Left forelimb (tissue), 1 donor: ENCODE measurements around the gene RPS6KB2.
A peak's percentile ranks its signal among the peaks of the same experiment; 100 is the strongest.
"Not testable (repeated sequence)": the region's sequence is repeated elsewhere in the genome, so short reads cannot be mapped to it uniquely, and the experiment has no call there.

Experiments used
- DNase-seq: peaks from one replicate; pipeline ENCODE4 v3.0.0-alpha.2; 2018; ENCODE audit warnings: low spot score

Gene RPS6KB2

GRCh38 chr11:67442504-67443404 lies 14.5 kb downstream of the RPS6KB2 start:
- no peak for DNase-seq

- DNase-seq, result no peak
These were observed 17.2 kb downstream of the RPS6KB2 start for GRCh38 chr11:67445515-67445914.

- DNase-seq, result no peak
These were observed 19.9 kb downstream of the RPS6KB2 start for GRCh38 chr11:67448220-67448609.

DNA sequence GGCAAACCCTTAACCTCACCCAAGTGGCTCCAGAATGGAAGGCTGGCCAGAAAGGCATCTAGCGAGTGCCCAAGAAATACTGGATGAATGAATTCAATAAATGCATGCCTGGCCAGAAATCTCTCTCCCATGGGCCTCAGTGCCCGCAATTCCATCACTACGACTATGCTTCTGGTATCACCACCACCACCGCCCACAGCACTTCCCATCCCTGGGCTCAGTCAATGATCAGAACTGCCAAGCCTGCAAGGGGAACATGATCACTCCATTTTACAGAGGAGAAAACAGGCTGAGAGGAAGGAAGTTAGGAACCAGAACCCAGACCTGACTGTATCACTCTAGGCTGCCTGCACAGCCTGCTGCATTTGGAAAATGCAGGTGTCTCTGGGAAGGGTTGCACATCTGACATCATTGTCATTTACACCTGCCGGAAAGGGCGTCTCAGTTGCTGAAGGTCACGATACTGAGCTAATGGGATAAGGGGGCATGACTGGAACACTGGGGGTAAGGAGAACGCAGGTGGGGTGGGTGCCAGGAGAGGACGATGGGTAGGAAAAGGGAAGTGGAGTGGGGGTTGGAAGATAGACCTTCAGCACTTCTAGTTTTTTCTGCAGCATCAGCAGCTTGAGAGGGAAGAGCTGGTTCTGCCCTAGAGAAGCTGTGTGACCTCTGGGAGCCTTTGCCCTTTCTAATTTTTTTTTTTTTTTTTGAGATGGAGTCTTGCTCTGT lies 21.0 kb downstream of the RPS6KB2 start:
- DNase-seq, result no peak

- no peak for DNase-seq
These were observed 22.7 kb downstream of the RPS6KB2 start for GRCh38 chr11:67450796-67451657.

DNA sequence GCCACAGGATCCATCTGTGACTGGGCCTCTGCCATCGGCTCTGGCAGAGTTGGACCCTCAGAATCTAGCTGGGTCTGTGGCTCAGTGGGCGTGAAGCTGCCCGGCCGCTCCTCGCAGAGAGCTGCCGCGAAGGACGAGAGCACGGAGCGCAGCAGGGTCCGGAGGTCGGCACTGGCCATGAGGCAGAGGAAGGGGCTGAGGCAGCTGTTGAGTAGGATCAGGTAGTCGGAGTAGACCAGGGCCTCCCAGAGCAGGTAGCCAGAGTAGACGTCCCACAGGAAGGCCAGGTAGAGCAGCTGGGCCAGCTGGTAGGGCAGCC lies 23.3 kb downstream of the RPS6KB2 start:
- no peak for DNase-seq

GRCh38 chr11:67452141-67452952 lies 24.1 kb downstream of the RPS6KB2 start, which contains the start of gene GPR152:
Gene GPR152 (minus strand): TSS chr11:67452729. CDS start chr11:67452724, 5 bp downstream.
- no peak for DNase-seq

GRCh38 chr11:67453816-67454732 lies 25.8 kb downstream of the RPS6KB2 start:
- DNase-seq, result no peak

- no peak for DNase-seq
These were observed 26.8 kb downstream of the RPS6KB2 start, which contains the start of gene CABP4 for GRCh38 chr11:67455054-67455453. Gene CABP4 (plus strand): TSS chr11:67455354. CDS start chr11:67455424, 70 bp downstream.

DNA sequence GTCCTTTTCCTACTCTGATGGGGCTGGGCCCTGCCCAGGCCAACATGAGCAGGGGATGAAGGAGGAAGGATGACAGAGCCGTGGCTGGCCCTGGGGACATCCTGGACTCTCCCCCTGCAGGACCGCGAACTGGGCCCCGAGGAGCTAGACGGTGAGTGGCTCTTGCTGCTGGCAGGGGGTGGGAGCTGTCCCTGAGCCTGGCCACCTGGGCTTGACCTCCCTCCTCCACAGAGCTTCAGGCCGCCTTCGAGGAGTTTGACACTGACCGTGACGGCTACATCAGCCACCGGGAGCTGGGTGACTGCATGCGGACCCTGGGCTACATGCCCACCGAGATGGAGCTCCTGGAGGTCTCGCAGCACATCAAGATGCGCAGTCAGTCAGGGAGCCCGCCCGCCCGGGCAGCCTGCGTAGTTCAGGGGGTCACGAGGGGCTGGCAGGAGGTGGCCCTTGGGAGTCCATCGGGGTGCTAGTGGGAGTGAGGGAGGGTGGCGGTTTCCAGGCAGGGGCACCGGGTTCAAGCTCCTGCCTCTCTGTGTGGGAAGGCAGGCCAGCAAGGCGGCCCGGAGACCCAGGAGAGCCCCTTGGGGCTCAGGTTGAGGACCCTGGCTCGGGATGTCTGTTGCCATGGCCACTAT lies 27.9 kb downstream of the RPS6KB2 start:
- no peak for DNase-seq

DNA sequence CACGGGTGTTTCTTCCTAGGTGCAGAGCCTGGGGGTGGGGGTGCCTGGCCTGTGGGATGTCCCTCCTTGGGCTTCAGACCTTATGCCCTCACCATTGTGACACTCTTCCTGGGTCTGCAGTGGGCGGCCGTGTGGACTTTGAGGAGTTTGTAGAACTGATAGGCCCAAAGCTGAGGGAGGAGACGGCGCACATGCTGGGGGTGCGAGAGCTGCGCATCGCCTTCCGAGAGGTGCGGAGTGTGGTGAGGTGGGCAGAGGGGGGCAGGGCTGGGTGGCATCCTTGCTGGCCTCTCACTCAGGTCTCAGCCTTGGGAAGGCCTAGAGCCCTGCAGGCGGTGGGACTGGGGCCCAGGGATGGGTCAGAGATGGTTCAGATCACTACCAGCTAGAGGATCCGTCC lies 29.2 kb downstream of the RPS6KB2 start:
- DNase-seq, result no peak

GRCh38 chr11:67458266-67458665 lies 30.0 kb downstream of the RPS6KB2 start:
- no peak for DNase-seq

DNA sequence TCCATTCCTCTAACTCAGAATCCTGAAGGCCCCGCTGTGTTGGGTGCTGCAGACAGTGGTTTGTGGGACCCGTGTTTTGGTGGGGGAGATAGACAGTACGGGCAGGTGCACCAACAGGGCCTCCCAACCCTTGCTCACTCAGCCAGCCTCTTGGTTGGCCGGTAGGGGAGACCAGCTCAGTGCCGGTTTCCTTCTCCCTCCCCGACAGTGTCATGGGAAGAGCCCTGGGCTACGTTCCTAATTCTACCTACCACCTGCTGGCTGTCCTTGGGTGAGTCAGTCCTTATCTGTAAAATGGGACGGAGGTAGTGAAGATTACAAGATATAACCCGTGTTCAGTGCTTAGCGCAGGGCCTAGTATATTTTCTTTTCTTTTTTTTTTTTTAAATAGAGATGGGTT lies 34.9 kb downstream of the RPS6KB2 start:
- no peak for DNase-seq

GRCh38 chr11:67463680-67464410 lies 35.6 kb downstream of the RPS6KB2 start:
- DNase-seq, result no peak

- peak; percentile 82 for DNase-seq
These were observed 36.3 kb downstream of the RPS6KB2 start for GRCh38 chr11:67464411-67465188.

- no peak for DNase-seq
These were observed 36.9 kb downstream of the RPS6KB2 start for GRCh38 chr11:67465189-67465510.

DNA sequence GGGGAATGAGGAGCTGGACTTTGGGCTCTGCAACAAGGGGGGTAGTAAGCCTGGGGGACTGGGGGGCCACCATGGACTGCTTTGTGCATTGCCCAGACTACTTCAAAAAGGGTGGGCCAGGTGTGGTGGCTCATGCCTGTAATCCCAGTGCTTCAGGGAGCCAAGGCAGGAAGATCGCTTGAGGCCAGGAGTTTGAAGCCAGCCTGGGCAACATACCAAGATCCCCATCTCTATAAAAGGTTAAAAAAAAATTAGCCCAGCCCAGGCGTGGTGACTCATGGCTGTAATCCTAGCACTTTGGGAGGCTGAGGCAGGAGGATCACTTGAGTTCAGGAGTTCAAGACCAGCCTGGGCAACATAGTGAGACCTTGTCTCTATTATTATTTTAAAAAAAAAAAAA lies 37.2 kb downstream of the RPS6KB2 start:
- DNase-seq, result not testable (repeated sequence)

DNA sequence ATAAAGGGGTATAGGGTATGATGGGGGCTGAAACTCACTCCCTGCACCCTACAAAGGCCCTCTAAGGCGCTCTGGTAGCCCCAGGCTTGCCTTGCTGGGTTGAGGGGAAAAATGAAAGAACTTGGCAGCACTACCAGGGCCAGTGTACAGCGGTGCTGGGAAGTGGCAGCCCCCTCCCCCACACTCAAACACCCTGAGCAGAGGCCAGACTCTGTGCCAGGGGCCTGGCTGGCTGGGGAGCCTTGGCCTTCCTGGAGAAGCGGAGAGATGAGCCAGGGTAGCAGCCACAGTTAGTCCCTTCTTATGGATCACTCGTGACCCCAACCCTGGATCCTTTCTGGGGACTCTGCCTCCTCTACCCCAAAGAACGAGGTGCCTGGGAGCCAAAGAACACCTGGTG lies 38.1 kb downstream of the RPS6KB2 start:
- no peak for DNase-seq
